Measurements from ENCODE around the gene PPIF.

DNA sequence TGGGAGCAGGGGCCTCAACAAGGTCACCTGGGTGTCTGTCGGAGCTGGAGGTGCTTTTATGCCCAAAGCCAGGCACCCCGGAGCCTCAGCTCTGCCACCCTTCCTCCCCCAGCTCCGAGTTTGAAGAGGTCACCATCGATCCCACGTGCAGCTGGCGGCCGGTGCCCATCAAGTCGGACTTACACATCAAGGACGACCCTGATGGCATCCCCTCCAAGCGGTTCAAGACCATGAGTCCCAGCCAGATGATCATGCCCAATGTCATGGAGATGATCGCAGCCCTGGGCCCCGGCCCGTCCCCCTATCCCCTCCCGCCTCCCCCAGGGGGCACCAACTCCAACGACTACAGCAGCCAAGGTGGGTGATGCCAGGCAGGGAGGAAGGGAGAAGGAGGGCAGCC, 41.3 kb upstream of the PPIF start:
- TF ChIP-seq, protein P1, sequence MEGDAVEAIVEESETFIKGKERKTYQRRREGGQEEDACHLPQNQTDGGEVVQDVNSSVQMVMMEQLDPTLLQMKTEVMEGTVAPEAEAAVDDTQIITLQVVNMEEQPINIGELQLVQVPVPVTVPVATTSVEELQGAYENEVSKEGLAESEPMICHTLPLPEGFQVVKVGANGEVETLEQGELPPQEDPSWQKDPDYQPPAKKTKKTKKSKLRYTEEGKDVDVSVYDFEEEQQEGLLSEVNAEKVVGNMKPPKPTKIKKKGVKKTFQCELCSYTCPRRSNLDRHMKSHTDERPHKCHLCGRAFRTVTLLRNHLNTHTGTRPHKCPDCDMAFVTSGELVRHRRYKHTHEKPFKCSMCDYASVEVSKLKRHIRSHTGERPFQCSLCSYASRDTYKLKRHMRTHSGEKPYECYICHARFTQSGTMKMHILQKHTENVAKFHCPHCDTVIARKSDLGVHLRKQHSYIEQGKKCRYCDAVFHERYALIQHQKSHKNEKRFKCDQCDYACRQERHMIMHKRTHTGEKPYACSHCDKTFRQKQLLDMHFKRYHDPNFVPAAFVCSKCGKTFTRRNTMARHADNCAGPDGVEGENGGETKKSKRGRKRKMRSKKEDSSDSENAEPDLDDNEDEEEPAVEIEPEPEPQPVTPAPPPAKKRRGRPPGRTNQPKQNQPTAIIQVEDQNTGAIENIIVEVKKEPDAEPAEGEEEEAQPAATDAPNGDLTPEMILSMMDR (IDR thresholded peaks at IDR 0.05) = no peak
- TF ChIP-seq POLR2A (IDR thresholded peaks at IDR 0.05) = no peak

All from testis (tissue), 2 donors.